ENCODE measurements around the gene ZNF320.
"Not testable (repeated sequence)": the region's sequence is repeated elsewhere in the genome, so short reads cannot be mapped to it uniquely, and the experiment has no call there.

ZNF320 gene

DNA sequence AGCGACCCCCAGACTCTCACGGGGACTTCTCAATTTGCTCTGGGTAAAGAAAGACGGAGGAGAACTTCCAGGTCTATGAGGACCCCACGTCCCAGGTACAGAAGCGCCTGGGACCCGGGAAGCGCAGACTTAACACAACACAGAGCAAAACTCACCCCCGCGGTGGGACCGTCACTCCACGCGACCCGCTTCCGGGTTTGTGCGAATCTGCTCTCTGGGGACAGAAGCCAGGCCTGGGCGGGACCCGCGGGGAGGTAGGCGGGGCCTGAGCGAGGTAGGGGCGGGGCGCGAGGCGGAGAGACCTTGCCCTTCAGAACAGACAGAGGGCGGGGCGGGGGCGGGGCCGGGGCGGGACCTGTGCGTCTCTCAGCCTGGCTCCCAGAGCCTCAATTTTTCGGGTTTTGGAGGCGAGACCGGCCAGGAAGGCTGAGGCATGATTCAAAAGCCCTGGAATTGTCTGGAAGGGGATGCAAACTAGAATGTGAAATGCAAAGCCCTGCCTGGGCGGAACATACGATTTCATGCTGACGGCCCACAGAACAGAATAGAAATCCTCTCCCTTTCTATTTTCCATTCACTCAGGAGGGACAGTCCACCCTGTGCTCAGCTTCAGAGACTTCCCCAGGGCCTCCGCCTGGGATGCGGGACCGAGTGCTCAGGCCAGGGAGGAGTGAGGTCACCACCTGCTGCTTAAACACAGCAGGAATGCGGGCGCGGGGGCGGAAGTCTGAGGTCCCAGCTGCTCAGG is 45.1 kb upstream of the ZNF320 start:
- peak; percentile 95 for DNase-seq (ENCODE audit: low spot score)
- TF ChIP-seq, protein P1, sequence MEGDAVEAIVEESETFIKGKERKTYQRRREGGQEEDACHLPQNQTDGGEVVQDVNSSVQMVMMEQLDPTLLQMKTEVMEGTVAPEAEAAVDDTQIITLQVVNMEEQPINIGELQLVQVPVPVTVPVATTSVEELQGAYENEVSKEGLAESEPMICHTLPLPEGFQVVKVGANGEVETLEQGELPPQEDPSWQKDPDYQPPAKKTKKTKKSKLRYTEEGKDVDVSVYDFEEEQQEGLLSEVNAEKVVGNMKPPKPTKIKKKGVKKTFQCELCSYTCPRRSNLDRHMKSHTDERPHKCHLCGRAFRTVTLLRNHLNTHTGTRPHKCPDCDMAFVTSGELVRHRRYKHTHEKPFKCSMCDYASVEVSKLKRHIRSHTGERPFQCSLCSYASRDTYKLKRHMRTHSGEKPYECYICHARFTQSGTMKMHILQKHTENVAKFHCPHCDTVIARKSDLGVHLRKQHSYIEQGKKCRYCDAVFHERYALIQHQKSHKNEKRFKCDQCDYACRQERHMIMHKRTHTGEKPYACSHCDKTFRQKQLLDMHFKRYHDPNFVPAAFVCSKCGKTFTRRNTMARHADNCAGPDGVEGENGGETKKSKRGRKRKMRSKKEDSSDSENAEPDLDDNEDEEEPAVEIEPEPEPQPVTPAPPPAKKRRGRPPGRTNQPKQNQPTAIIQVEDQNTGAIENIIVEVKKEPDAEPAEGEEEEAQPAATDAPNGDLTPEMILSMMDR (IDR thresholded peaks at IDR 0.05; ENCODE audit: extremely low read depth, missing control alignments), result no peak

DNA sequence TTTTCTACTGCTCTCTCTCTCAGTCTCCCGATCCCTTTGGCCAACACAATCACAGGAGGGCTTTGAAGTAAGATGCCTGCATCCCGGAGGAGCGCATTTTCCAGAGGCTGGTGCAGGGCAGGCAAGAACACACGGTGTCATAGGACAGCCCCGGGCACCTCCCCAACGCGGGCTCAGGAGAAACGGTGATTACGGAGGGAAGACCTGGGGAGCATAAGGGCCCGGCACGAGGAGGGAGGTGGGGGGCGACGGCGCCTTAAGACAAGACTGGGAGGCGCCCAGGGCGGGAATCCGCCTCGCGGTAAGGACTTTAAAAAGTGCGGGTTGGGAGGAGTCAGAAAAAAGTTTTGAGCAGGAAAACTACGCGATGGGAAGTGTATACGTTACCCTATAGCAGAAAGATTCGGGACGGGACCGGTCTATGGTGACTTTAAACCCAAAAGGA is 44.5 kb upstream of the ZNF320 start:
- no peak for DNase-seq (ENCODE audit: low spot score)

DNA sequence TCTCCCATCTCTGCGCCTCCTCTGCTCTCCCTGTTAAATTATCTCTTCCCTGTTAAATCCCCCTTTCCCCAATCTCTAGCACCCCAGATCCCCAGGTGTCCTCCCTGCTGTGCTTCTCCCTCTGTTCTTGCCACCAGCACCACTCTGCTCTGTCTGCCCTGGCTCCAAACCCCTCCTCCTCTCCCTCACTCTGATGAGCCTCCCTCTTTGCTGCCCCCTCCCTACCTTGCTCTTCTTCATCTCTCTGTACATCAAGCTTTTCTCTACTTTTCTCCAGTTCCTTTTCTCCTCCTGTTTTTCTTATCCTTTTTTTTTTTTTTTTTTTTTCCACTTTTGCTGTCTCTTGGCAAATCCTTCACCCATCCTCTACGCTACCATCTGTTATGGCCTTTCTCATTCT is 44.1 kb upstream of the ZNF320 start:
- not testable (repeated sequence) for DNase-seq (ENCODE audit: low spot score)

More for the DNA sequence above, 44.5 kb upstream of the ZNF320 start:
- TF ChIP-seq, protein P1 (IDR thresholded peaks at IDR 0.05; ENCODE audit: extremely low read depth, missing control alignments), result no peak

DNA sequence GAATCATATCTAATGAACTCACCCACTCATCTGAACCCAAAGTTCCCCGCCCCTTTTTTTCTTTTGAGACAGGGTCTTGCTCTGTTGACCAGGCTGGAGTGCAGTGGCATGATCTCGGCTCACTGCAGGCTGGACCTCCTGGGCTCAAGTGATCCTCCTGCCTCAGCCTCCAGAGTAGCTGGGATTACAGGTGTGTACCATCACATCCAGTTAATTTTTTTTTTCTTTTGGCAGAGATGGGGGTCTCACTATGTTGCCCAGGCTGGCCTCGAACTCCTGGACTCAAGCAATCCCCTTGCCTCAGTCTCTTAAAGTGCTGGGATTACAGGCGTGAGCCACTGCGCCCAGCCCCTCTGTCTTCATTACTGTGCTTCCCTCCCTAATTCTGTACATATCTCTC is 43.5 kb upstream of the ZNF320 start:
- not testable (repeated sequence) for DNase-seq (ENCODE audit: low spot score)

DNA sequence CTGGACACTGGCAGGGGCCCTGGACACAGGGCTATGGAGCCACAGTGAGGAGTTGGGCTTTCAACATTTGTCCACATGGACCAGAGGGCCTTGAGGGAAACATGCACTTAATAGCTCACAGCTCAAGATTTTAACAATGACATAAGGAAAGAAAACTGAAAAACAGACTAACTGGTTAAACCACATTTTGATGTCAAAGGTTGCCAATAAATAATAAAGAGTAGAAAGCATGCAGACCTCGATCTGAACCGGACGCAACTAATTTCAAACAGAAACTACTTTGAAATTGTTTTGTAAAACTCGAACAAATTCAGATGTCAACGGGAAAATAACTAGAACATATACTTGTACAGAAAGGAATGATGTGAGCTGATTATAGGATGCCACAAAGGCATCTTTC is 41.3 kb upstream of the ZNF320 start:
- TF ChIP-seq, protein P1 (IDR thresholded peaks at IDR 0.05; ENCODE audit: extremely low read depth, missing control alignments), result no peak
- DNase-seq (ENCODE audit: low spot score), result no peak

DNA sequence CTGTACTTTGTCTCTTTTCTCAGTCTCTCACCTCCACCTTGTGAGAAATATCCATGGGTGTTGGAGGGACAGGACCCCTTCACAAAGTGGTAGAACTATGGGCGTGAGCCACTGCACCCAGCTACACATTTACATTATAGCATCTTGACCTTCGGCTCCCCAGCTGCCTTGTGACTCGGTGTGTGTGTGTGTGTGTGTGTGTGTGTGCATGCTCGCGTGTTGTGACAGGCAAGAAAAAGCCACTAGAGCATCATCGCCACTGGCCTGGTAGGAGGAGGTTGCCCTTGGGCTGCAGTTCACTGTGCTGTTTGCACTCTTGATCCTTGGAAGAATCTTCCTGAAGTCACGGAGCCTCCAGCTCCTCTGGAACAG is 39.5 kb upstream of the ZNF320 start:
- DNase-seq (ENCODE audit: low spot score), result no peak
- TF ChIP-seq, protein P1 (IDR thresholded peaks at IDR 0.05; ENCODE audit: extremely low read depth, missing control alignments), result no peak

DNA sequence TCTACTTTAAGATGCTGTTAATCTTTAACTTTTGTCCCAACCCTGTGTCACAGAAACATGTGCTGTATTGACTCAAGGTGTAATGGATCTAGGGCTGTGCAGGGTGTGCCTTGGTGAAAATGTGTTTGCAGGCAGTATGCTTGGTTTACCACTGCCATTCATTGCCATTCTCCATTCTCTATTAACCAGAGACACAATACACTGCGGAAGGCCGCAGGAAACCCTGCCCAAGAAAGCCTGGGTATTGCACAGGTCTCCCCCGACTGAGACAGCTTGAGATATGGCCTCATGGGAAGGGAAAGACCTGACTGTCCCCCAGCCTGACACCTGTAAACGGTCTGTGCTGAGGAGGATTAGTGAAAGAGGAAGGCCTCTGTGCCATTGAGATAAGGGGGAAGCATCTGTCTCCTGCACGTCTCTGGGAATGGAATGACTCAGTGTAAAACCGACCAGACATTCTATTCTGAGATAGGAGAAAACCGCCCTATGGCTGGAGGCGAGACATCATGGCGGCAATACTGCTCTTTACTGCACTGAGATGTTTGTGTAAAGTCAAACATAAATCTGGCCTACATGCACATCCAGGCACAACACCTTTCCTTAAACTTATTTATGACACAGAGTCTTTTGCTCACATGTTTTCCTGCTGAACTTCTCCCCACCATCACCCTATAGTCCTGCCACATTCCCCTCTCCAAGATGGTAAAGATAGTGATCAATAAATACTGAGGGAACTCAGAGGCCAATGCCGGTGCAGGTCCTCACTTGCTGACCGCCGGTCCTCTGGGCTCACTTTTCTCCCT is 38.9 kb upstream of the ZNF320 start:
- peak; percentile 14 for DNase-seq (ENCODE audit: low spot score)
- TF ChIP-seq, protein P1 (IDR thresholded peaks at IDR 0.05; ENCODE audit: extremely low read depth, missing control alignments), result no peak

DNA sequence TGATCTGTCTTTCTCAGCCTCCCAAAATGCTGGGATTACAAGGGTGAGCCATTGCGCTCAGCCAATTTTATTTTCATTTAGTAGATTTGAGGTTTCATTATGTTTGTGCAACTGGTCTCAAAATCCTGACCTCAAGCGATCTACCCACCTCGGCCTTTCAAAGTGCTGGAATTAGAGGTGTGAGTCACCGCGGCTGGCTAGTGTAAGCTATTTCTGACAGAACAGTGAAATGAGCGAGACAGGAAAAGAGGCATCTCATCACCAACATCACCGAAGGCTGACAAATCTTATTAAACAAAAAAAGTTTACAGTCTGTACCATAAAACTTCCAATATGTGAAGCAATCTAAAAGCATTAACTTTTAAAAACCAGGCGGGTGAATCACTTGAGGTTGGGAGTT is 38.0 kb upstream of the ZNF320 start:
- DNase-seq (ENCODE audit: low spot score), result no peak
- TF ChIP-seq, protein P1 (IDR thresholded peaks at IDR 0.05; ENCODE audit: extremely low read depth, missing control alignments), result no peak

DNA sequence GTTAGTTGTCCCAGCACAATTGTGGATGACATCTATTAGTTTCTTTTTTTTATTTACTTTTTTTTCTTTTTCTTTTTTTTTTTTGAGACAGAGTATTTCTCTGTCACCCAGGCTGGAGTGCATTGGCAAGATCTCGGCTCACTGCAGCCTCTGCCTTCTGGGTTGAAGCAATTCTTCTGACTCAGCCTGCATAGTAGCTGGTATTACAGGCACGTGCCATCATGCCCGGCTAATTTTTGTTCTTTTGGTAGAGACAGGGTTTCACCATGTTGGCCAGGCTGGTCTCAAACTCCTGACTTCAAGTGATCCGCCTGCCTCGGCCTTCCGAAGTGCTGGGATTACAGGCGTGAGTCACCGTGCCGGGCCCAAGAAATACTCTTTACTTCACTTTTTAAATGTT is 27.2 kb upstream of the ZNF320 start:
- DNase-seq (ENCODE audit: low spot score), result not testable (repeated sequence)

Data from GM20000 (cell line).